Bronchial epithelial cell (primary cell): ENCODE results near the gene NIF3L1. TPM values are rescaled to one million over a fixed set of nuclear protein-coding genes. Genes with fewer than 3 reads are reported as not detected.
A peak's percentile ranks its signal among the peaks of the same experiment; 100 is the strongest.

Experiments used
- DNase-seq: peaks from one replicate; pipeline ENCODE4 v3.0.0-alpha.2; 2010; ENCODE audit warnings: low read depth
- FAIRE-seq: peaks from 2 replicates; lab custom pipeline; 2011; peaks lifted over from hg19 to GRCh38; lab: Jason Lieb, UNC
- H3K27me3 ChIP-seq: 2 replicates; pipeline ENCODE4 v1.5.1; 2011; ENCODE audit warnings: low read length; ENCODE audit not compliant: control insufficient read depth, insufficient read depth
- H3K36me3 ChIP-seq: 2 replicates; pipeline ENCODE4 v1.5.1; 2011; ENCODE audit warnings: low read length; ENCODE audit not compliant: control insufficient read depth, insufficient read depth
- H3K4me3 ChIP-seq: 2 replicates; pipeline ENCODE4 v1.5.1; 2011; ENCODE audit warnings: mild to moderate bottlenecking, low read depth, low read length, control low read depth
- total RNA-seq: library from RNA; depleted of rRNA; stranded (reverse); fragments of >200 nt; gene quantifications from 2 replicates; pipeline ENCODE4 v1.2.1, GENCODE V29; 2014
- TF ChIP-seq, protein P1 (sequence below): IDR thresholded peaks from 2 replicates; pipeline ENCODE4 v1.5.1; 2011; ENCODE audit warnings: mild to moderate bottlenecking, moderate library complexity, low read length, control low read depth, inconsistent platforms; ENCODE audit not compliant: insufficient read depth, severe bottlenecking

The NIF3L1 gene
- total RNA-seq, 1 donor from 2014 or later = 24.2 TPM

DNA sequence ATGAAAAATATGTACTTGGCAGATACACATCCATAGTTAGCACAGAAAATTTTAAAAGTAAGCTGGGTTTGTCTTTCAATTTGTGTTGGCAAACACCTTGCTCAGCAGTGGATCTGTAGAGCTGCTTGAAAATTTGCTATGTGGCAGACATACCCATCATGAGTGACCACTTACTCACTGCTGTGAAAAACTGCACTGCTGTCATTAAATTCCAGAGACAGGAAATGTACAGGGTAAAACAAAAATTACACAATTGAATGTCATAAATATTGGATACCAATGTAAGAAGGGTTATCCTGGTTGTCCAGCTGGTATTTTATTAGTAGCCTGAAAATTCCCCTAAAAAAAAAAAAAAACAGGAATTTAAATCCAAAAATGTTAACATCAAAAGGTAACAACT is 24.5 kb downstream of the NIF3L1 start:
- H3K4me3 ChIP-seq = no peak overlapping the region
- H3K27me3 ChIP-seq = no peaks in the 10 kb centered on the region
- peak; percentile 36 for DNase-seq
- H3K36me3 ChIP-seq = peaks cover 7% of the 10 kb centered on the region
- TF ChIP-seq, protein P1, sequence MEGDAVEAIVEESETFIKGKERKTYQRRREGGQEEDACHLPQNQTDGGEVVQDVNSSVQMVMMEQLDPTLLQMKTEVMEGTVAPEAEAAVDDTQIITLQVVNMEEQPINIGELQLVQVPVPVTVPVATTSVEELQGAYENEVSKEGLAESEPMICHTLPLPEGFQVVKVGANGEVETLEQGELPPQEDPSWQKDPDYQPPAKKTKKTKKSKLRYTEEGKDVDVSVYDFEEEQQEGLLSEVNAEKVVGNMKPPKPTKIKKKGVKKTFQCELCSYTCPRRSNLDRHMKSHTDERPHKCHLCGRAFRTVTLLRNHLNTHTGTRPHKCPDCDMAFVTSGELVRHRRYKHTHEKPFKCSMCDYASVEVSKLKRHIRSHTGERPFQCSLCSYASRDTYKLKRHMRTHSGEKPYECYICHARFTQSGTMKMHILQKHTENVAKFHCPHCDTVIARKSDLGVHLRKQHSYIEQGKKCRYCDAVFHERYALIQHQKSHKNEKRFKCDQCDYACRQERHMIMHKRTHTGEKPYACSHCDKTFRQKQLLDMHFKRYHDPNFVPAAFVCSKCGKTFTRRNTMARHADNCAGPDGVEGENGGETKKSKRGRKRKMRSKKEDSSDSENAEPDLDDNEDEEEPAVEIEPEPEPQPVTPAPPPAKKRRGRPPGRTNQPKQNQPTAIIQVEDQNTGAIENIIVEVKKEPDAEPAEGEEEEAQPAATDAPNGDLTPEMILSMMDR = no peak
- FAIRE-seq = no peak

DNA sequence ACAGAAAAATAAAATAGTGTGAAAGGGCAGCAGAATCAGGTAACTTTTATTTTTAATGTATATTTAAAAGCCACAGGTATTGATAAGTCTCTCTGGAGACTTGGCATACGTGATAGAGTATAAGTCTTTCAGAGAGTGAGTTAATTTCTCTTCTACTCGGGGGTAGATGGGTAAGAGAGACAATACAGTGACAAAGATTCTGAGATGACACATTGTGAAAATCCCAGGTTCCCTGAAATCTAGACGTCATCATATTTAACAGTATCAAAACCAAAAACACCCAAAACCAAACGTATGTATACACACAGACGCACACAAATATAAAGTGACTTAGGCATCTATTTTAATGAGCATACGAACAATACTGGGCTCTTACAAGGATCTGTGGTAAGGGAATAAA is 33.3 kb downstream of the NIF3L1 start:
- DNase-seq = no peak
- Histone ChIP-seq H3K36me3 (peaks cover 3% of the 10 kb centered on the region), H3K27me3 (no peaks in the 10 kb centered on the region), H3K4me3 (no peak overlapping the region)
- FAIRE-seq = no peak
- TF ChIP-seq, protein P1 = no peak

DNA sequence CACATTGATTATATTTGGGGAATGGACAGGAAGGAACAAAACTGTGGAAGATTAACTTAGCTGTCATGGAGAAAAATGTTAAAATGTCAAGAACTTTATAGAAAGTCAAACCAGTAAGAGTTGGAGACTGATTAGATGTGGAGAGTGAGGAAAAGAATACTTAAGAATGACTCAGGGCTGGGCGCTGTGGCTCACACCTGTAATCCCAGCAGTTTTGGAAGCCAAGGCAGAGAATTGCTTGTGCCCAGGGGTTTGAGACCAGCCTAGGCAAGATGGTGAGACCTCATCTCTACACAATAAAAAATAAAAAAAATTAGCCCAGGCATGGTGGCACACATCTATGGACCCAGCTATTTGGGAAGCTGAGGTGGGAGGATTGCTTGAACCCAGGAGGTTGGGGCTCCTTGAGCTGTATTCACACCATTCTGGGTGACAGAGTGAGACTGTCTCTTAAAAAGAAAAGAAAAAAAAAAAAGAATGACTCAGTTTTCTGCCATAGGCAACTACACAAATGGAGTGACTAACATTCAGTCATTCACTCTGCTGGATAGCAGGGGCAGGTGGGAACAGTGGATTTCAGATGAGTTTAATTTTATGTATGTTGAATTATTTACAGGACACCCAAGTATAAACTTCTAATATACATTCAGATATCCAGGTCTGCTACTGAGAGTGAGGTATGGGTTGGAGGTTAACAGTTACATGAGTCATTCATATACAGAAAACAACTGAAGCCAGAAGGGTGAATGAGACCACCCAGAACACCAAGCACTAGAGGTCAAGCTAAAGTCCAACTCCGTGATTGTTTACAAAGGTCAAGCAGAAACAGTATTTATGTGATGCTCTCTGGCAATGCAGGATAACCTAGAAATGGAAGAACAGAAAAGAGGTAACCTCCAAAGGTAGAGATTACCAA is 40.4 kb downstream of the NIF3L1 start:
- DNase-seq = peak; percentile 66
- no peak for FAIRE-seq
- Histone ChIP-seq H3K4me3 (no peak overlapping the region), H3K36me3 (peaks cover under 1% of the 10 kb centered on the region), H3K27me3 (no peaks in the 10 kb centered on the region)
- TF ChIP-seq, protein P1 = no peak

DNA sequence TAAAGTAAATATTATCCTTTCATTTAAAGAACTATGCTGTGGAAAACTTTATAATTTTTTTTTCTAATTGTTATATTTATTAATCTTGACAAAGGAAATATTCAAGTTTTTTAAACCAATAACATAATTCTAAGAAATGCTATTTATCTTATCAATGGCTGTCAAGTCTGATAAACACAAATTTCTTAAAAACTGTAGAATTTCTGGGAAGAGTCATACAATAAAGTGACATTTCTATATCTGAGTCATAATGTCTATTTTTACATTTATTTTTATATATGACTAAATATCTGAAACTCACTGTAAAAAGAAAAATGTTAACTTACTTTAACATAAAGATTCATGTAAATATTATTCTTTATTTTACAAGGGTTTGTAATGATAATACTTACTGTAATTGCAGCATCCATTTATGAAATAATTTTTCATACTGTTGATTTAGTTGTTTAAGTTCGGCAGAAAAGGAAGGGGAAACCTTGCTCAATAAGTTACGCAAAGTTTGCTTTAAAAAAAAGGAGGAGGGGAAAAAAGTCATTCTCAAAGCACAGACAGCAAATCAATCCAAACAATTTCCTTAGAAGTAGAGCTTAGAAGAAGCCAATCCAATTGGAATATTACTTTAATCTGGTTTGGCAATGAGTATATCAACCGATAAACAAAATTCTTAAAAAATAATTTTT is 41.9 kb downstream of the NIF3L1 start:
- H3K4me3 ChIP-seq = no peak overlapping the region
- TF ChIP-seq, protein P1 = no peak

DNA sequence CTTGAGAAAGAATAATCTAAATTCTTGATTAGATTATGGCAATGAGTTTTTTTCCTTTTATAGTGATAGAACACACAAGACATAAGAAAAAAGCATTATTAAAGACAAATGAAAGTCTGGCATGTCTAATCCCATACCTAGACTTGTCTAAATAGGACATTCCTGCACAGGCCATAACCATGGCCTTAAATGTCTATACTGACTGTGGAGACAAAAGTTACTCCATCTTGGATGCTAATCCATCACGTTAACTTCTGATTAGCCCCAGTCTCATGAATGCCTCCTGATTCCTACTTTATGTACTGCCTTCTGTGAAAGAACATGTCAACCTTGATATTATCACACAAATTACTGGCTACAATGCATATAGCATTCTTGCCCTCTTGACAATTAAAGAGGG is 50.7 kb downstream of the NIF3L1 start:
- peaks cover 7% of the 10 kb centered on the region for H3K36me3 ChIP-seq

More for the DNA sequence above, 41.9 kb downstream of the NIF3L1 start:
- DNase-seq (no peak), FAIRE-seq (no peak)
- peaks cover 3% of the 10 kb centered on the region for H3K36me3 ChIP-seq
- no peaks in the 10 kb centered on the region for H3K27me3 ChIP-seq

More for the DNA sequence above, 50.7 kb downstream of the NIF3L1 start:
- Histone ChIP-seq H3K27me3 (no peaks in the 10 kb centered on the region), H3K4me3 (no peak overlapping the region)
- no peak for DNase-seq
- FAIRE-seq = no peak
- TF ChIP-seq, protein P1 = no peak
